Stimulated activated CD8-positive, alpha-beta memory T cell treated with anti-CD3 and anti-CD28 coated beads, Interleukin-15, amount 100 ng/mL, for 24 hours (primary cell): ENCODE measurements around the gene TOM1L2.
A peak's percentile ranks its signal among the peaks of the same experiment; 100 is the strongest.
"Not testable (repeated sequence)": the region's sequence is repeated elsewhere in the genome, so short reads cannot be mapped to it uniquely, and the experiment has no call there.

Experiments
- DNase-seq: peaks from one replicate; pipeline ENCODE4 v3.0.0-alpha.2; 2020; ENCODE audit warnings: low read depth

TOM1L2 gene

DNA sequence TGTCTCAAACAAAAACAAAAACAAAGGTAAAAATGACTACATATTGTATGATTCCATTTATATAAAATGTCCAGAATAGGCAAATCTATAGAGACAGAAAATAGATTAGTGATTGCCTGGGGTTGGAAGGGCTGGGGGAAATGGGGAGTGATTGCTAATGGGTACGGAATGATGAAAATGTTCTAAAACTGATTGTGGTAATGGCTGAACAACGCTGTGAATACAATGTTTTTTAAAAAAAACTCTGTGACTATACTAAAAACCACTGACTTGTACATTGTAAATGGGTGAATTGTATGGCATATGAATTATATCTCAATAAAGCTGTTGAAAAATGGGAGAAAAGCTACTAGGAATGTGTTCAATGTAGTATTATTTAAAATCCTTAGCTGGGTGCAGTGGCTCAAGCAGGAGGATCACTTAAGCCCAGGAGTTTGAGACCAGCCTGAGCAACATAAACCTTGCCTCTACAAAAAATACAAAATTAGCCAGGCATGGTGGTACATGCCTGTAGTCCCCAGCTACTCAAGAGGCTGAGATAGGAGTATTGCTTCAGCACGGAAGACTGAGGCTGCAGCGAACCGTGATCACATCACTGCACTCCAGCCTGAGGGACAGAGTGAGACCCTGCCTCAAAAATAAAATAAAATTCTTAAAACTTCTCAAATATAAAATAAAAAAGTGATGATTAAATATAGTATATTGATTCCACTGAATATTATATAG, 47.9 kb downstream of the TOM1L2 start:
- DNase-seq: no peak

DNA sequence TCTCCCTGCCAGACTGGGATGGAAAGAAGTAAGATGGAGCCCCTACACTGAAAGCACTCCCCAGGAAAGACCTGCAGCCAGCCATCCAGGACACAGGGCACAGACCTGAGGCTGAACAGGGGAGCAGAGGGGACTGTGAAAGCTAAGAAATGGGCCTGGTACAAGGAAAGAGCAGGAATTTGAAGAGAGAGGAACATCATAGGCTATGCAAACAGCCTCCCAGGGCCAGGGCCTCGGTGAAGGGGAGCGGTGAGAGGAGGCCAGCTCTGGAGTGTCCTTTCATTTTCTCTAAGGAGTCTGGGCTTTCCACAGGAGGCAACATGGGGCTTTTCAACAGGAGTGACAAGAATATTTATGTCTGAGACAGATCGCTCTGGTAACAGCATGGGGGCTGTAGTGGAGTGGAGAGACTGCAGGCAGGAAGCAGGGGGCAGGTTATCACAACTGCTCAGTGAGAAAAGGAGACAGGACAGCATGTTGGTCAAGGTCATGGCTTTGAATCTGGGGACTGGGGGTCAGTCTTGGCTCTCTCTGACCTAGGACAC, 50.1 kb downstream of the TOM1L2 start:
- DNase-seq: no peak

DNA sequence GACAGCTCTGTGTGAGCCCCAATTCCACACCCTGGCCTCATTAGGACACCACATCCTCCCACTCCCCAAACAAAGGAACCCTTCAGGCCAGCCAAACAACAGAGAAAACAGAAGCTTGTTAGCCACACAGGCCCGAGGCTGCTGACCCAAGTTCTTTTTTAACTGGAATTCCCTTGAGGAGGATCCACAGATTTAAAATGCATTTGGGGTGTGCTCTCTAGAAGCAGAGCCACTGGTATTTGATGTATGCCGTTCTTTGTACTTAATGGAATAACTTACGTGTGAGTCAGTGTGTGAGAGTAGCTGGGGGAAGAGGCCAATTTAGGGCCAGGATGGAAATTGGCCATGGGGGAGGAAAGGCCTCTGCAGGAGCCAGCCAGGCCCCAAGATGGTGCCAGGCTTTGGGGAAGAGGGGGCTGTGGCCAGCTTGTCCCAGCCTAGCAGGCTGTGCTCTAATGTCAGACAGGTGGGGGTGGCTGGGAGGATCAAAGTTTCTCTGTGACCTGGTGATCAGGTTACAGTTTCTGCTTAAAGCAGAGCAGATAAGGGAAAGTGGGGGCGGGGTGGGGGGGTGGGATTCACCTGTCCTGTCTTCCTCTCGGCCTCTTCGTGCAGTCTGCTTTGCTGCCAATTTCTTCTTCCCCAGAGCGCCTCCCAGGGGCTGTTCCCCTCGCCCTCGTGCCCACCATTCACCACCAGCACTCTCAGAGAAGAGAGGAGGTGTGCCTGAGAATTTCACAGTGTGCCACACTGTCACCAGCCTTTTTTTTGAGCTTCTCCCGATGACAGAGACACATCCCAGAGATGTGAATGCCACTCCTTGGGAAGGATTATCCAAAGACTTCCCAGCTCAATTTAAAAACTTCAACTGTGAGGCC, 50.8 kb downstream of the TOM1L2 start:
- no peak for DNase-seq

DNA sequence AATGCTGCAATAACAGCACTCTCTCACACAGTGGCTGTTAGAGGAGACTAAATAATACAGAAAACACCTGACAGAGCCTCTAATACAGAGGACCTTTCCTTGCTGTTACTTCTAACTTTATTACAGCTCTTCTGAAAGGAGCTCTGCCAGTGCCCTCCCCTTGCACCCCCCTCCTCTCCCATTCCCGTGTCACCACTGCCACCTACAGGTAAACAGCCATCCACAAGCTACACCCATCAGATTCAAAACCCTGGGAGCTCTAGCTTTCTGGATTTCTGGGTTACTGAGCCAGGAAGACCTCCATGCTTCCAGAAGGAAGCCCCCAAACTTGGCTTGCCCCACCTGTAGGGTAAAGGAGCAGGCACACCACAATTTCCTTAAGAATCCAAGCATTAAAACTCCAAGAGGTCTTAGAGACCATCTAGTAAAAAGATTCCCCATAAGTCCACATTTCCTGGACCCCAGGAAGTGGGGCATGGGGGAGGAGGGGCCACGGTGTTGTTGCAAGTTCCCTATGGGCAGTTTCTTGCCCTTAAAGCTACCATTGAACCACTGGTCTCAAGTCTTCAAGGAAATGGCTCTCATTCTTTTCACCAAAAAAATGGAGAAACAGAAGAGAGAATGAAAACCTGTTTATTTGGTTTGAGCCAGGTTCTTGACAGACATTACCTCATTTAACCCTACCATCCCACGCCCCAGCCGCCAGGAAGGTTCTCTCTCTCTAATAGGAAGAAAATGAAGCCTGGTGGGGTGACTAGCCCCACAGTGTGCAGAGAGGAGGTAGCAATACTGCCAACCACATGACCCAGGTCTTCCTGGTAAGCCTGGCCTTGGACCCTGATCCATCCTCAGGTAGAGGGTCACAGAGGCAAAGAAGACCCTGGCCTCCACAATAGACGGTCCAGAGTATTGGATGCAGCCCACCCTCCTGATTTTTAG, 52.8 kb downstream of the TOM1L2 start:
- DNase-seq: peak; percentile 5

DNA sequence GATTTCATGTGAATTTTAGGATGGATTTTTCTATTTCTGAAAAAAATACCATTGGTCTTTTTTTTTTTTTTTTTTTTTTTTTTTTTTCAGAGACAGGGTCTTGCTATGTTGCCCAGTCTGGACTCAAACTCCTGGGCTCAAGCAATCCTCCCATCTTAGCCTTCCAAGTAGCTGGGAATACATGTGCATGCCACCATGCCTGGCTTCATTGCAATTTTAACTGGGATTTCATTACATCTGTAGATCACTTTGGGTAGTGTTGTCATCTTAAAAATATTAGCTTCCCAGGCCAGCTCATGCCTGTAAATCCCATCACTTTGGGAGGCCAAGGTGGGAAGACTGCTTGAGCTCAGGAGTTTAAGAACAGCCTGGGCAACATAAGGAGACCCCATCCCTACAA, 54.8 kb downstream of the TOM1L2 start:
- no peak for DNase-seq

DNA sequence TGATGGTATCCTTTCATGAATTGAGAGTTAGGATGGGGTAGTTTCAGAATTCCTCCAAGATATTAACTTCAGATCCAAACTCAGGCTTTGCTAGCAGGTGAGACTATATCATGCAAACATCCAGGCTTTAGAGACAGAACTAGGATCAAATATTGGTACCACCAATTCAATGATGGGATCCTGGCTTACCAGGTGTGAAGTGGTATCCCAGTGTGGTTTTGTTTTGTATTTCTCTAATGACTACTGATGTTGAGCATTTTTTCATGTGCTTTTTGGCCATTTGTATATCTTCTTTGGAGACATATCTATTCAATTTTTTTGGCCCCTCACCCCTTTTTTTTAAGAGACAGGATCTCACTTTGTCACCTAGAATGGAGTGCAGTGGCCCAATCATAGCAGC, 57.0 kb downstream of the TOM1L2 start:
- DNase-seq: no peak

DNA sequence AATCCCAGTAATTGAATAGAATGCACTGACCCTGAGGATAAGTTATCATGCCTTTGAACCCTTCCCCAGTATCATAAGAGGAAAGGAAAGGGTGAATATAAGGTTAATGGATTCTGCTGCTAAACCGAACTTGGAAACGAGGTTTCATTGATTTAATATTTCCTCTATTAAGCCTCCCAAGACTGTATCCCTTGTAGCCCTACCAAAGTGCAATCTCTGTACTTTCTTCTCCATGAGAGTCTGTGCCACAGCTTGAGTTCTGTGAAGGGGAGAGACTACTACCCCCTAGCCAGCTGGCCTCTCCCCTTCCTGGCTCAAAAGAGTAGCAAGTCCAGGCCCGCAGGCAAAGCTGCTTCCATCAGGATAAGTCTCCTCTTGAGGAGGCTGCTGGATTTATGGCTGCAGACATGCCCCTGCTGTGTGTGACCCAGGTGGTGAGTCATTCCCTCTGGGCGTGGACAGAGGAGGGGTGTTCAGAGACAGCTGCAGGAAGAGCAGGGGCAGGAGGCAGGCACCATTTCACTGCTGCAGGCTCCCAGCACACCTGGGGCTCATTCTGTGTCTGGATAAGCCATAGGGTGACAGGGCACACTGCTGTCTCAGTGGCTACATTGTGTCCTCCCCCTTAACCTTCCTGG, 58.4 kb downstream of the TOM1L2 start:
- peak; percentile 4 for DNase-seq

DNA sequence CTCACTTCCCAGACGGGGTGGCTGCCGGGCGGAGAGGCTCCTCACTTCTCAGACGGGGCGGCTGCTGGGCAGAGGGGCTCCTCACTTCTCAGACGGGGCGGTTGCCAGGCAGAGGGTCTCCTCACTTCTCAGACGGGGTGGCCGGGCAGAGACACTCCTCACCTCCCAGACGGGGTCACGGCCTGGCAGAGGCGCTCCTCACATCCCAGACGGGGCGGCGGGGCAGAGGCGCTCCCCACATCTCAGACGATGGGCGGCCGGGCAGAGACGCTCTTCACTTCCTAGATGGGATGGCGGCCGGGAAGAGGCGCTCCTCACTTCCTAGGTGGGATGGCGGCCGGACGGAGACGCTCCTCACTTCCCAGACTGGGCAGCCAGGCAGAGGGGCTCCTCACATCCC, 59.9 kb downstream of the TOM1L2 start:
- not testable (repeated sequence) for DNase-seq

DNA sequence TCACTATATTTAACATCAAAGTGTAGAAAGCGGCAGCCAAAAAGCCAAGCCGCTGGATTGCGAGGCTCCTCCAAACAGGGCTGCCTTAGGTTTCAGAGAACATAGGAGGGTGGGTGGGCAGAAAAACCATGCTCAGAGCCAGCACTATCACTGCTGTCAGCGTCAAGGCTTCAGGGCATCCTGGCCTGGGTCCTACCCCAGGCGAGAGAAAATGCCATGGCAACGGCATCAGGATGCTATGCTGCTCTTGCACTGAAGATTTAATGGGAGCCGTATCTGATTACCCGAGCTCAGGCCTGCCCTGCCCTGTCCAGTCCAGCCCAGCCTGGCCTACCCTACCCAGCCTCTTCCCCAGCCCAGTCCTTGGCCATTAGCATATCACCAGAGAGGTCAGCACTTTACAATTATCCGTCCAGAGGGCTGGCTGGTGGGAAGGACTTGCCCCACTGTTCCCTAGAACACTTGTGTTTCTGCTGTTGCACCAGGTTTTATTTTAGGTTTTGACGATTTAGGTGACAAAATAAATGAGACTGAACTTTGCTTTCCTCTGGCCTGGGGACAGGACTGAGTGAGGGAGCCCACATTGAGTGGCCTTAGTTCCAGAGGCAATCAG, 61.1 kb downstream of the TOM1L2 start:
- DNase-seq: no peak

DNA sequence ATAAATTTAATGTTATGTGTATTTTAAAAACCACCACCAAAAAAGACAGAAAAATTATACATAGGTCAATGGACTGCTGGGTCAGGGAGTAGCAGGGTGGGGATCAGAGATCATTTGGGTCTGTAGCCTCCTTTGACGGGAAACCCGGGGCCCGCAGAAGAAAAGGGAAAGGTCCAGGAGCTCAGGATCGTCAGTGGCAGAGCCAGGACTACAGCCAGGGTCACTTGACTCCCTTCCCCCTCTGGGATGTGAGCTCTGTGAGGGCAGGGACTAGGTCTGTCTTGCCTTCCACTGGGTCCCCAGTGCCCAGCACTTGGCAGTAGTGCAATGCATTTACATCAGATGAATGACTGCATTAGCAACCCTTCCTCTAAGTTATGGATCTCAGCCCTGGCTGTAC, 62.1 kb downstream of the TOM1L2 start:
- DNase-seq: no peak

DNA sequence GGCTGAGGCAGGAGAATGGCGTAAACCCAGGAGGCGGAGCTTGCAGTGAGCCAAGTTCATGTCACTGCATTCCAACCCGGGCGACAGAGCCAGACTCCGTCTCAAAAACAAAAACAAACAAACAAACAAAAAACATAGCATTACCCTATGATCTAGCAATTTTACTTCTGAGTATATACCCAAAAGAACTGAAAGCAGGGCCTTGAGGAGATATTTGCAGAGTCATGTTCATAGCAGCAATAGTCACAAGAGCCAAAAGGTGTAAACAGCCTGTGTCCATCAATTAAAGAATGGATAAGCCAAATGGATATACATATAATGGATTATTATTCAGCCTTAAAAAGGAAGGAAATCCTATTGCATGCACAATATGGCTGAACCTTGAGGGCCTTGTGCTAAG, 63.1 kb downstream of the TOM1L2 start:
- no peak for DNase-seq

DNA sequence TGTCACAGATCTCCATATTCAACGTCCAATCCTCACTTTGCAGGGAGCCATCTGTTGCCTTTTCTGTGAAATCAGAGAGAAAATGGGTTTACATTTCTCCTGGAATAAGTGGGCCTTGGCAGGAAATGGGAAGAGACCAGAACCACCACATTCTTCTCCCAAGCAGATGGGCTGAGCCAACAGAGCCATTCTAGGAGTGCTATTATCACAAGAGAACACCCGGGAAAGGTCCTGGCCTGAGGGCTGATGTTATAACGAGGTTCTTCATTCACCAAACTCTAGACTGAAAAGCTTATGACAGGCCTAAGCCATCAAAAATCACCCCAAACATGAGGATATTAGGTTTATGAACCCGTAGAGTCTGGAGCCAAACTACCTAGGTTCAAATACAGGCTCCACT, 64.7 kb downstream of the TOM1L2 start:
- no peak for DNase-seq

DNA sequence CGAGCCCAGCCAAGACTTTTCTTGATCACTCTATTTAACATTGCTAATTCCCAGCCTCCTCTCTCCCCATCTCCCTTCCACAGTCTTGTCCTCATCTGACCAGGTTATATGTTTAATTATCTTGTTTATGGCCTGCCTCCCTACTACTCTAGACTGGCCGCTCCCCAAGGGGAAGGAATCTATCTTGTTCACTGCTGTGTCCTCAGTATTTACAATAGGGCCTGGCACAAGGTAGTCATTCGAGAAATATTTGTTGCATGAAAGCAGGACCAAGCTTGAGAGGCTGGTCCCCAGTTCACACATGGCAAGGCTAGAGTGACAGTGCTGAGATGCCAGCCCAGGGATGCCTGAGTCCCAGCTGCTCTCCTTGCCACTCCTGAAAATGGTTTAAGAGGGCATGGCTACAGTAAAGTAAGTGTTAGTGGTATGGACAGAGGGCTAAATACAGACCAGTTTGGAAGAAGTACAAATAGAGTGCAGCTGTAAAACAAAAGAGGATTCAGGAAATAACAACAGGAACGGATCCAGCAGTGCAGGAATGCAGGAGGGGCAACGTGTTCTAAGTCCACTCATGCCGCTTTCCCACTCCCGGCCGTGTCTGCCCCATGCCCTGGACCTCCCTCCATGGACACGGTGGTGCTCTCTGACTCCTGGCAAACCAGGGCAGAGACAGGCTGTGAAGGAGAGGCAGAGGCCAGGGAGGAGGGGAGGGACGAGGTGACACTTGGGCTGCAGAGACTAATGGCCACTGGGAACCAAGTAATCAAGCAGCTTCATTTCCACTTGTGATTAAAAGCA, 65.6 kb downstream of the TOM1L2 start:
- DNase-seq: no peak

DNA sequence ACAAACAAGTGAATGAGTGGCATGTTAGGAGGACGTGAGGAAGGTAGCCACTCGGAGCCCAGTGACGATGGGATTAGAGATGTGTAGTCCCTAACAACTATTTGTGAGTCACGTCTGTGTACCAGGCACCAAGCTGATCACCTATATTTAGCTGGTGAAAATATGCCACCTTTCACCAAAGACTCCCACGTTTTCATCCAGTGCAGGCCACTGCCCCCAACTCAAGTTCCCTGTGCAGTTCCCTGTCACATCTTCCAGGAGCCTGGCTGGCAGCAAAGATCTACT, 67.2 kb downstream of the TOM1L2 start:
- no peak for DNase-seq

DNA sequence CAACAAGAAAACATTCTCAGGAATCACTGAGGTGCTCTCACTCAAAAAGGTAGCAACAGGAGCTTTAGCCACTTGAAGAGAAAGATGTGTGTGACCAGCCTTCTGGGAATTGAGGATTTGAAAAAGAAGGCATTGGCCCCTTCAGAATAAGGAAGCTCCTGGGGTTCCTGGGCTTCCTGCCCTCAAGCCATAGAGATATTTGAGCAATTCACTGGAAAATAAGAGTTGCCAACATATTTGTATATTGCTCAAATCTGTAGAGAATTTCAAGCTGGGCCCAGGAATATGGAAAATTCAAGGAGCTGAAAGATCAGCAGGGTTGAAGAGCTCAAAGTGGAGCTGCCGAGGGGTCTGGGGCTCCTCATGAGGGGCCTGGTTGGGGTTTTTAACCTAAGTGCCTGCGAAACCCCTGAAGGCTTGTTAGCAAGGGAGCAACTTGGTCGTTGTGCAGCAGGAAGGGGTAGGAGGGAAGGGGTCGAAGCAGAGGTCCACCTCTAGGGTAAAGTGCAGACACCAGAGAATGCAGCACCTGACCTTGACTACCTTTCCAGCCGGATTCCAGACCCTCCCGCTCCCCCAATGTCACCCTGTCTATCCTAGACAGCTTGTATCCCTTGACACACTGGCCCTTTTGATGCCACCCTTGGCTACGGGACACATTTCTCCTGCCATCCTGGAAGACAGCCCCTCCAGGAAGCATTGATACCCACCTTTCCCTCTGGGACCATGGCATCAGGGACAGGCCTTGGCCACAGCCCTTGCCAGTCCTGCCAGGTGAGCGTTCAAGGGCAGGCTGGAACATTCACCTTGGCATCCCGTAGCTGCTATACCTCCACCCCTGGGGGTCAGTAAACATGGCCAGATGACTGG, 67.8 kb downstream of the TOM1L2 start:
- no peak for DNase-seq

DNA sequence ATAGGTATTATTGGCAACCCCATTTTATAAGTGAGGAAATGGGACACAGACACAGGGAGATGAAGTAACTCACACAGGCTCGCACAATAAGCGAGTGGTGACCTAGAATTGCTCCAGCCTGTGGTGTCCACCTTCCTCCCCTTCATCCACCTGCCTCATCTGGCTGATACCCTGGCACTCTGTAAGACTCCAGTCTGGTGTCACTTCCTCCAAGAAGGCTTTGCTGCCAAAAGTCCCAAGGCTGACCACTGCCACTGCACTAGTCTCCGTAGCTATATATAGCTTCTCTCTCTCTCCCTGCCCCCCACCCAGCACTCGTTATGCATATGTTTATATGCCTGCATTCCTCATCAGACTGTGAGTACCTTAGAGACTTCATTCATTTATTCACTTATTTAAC, 69.3 kb downstream of the TOM1L2 start:
- DNase-seq: no peak

DNA sequence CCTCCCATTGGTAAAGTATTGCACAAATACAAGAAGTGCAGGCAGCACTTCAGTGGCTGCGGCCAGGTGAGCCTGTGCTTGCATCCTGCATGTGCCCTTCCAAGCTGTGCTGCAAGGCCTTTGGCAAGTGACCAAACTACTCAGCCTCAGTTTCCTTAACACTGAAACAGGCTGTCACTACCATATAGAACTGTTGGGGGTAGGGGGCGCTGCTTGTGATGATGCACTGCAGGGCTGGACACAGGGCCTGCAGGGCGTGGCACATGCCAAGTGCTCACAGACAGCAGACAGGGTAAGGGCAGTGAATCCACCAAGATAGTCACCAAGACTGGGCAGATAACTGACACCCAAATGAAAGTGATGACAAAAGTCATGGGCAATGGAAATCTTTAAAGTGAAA, 69.8 kb downstream of the TOM1L2 start:
- DNase-seq: no peak

DNA sequence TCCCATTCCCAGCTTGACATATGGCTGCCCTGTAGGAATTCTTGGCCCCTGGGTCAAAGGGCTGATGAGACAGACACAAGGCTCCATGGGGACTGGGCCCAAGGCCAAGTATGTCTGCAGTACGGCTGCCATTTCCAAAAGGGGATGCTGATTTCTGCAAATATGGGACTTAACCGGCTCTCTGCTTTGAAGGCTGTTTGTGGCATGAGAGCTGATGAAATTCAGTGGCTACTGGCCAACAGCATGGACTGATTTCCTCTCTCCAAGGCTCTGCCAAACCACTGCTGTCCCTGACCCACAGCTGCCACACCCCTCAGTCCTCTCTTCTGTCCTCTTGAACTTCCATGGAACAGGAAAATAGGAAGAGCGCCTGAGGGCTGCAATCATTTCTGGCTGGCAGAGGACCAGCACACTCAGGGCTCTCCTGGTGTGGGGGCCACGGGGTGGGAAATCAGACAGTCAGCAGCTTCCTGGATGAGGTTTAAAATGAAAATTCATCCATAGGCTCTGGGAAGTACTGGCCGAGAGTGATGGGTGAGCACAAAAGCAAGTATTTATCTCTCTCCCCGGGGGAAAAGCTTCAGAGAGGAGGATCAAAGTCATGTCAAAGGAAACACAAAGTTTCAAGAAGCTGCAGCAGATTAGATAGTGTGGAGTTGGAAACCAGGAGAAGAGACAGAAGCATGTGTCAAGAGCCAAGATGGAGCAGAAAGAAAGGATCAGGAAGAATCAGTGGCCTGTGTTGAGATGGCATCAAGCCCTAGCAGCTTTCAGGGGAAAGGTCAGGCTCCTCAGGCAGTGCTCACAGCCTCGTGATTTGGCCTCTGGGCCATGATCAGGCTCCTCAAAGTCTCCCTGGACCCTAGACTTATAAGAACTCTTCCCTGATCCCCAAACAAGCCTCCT, 71.3 kb downstream of the TOM1L2 start:
- no peak for DNase-seq

DNA sequence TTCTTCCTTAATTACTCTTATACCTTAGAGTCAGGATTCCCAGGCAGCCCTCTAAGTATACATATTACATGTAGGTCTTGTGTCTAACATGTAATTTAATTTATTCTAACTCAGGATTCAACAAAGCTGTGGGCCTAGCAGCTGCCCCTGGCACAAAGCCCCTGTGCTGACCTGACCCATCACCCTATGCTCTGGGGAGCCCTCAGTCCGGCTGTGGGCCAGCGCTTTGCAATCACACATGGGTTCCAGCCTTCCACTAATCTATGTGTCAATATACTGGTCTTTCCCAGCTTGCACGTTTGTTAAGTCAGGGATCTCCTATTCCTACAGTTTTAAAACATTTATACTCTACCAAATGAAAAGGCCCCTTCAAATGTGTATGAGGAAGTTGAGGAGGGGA, 72.7 kb downstream of the TOM1L2 start:
- no peak for DNase-seq
